ENCODE results near the gene HSD17B14. TPM values are rescaled to one million over a fixed set of nuclear protein-coding genes. Genes with fewer than 3 reads are reported as not detected.
A peak's percentile ranks its signal among the peaks of the same experiment; 100 is the strongest.

Gene HSD17B14
- total and polyA plus RNA-seq, 9 of the 15 experiments (the other 6 are each of a cell fraction or from before 2014, with no cell fraction given), result 0.16 TPM; not detected in 8

DNA sequence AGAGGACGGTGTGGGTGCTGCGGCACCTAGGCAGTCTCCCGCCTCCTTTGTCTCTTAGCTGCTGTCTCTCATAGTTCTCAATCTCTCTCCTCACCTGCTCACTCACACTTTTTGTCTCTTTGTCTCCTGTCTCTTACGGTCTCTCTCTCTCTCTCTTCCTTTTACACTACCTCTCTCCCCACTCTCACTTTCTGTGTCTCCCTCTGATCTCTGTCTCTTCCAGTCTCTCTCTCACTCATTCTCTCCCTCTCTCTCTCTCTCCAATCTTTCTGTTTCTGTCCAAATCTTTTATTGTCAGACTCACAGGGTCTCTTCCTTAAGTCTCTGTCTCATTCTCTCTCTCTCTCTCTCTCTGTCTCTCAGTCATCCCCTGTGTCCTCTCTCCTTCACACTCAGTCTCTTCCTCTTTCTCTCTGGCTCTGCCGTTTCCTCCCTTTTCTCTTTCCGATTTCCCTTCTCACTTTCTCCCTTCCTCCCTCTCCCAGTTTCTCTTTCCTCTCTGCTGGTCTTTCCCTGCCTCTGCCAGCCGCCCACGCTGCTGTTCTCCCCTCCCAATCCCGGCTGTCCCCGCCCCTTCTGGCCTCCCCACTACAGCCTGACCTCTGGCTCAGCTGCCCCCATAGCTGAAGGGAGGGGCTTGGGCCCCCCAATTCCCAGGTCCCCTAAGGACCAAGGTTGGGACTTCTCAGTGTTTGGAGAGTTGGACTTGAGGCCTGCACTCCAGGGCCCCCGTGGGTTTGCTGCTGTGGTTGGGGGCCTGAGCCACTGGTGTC, 32.0 kb upstream of the HSD17B14 start, which contains the start of gene PLEKHA4 (continued):
- TF ChIP-seq RNF219 (CRISPR knock-in tag; IDR thresholded peaks at IDR 0.05) (no peak), TAF1 (IDR thresholded peaks at IDR 0.05; ENCODE audit: control insufficient read depth, extremely low read depth, insufficient read depth, low read length, severe bottlenecking) (no peak), ELF2 (CRISPR knock-in tag; IDR thresholded peaks at IDR 0.05) (no peak), ILF3 (IDR thresholded peaks at IDR 0.05; ENCODE audit: borderline replicate concordance) (no peak), ATF6 (CRISPR knock-in tag; IDR thresholded peaks at IDR 0.05) (no peak), ZNF239 (CRISPR knock-in tag; IDR thresholded peaks at IDR 0.05) (no peak), MCM3 (IDR thresholded peaks at IDR 0.05) (no peak), PCBP1 (IDR thresholded peaks at IDR 0.05; ENCODE audit: low read depth, low read length, poor library complexity, severe bottlenecking) (no peak), STAT5A (IDR thresholded peaks at IDR 0.05; ENCODE audit: borderline replicate concordance, low read length) (no peak), GATAD2B (IDR thresholded peaks at IDR 0.05; ENCODE audit: borderline replicate concordance) (no peak), MYBL2 (IDR thresholded peaks at IDR 0.05; ENCODE audit: low read depth) (no peak), MYBL2 (CRISPR knock-in tag; IDR thresholded peaks at IDR 0.05; ENCODE audit: borderline replicate concordance) (no peak), BHLHE40 (IDR thresholded peaks at IDR 0.05; ENCODE audit: low read length) (no peak), ZBTB2 (IDR thresholded peaks at IDR 0.05) (peak; percentile 74), SNRNP70 (optimal IDR thresholded peaks at IDR 0.05; ENCODE audit: low read depth, low read length) (no peak), CHD4 (IDR thresholded peaks at IDR 0.05; ENCODE audit: insufficient read depth, insufficient replicate concordance, low read depth, low read length, poor library complexity, severe bottlenecking) (no peak)
- TF ChIP-seq, protein P1, sequence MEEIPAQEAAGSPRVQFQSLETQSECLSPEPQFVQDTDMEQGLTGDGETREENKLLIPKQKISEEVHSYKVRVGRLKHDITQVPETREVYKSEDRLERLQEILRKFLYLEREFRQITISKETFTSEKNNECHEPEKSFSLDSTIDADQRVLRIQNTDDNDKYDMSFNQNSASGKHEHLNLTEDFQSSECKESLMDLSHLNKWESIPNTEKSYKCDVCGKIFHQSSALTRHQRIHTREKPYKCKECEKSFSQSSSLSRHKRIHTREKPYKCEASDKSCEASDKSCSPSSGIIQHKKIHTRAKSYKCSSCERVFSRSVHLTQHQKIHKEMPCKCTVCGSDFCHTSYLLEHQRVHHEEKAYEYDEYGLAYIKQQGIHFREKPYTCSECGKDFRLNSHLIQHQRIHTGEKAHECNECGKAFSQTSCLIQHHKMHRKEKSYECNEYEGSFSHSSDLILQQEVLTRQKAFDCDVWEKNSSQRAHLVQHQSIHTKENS (CRISPR knock-in tag; IDR thresholded peaks at IDR 0.05), result no peak
- TF ChIP-seq, protein P2, sequence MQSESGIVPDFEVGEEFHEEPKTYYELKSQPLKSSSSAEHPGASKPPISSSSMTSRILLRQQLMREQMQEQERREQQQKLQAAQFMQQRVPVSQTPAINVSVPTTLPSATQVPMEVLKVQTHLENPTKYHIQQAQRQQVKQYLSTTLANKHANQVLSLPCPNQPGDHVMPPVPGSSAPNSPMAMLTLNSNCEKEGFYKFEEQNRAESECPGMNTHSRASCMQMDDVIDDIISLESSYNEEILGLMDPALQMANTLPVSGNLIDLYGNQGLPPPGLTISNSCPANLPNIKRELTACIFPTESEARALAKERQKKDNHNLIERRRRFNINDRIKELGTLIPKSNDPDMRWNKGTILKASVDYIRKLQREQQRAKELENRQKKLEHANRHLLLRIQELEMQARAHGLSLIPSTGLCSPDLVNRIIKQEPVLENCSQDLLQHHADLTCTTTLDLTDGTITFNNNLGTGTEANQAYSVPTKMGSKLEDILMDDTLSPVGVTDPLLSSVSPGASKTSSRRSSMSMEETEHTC (IDR thresholded peaks at IDR 0.05), result no peak

Measured in K562 (cell line).